ENCODE results near the gene NDUFA7. TPM values are rescaled to one million over a fixed set of nuclear protein-coding genes. Genes with fewer than 3 reads are reported as not detected.
A peak's percentile ranks its signal among the peaks of the same experiment; 100 is the strongest.

The NDUFA7 gene
- total and polyA plus RNA-seq, 2 of the 13 experiments (the other 11 are each of a cell fraction or from before 2014, with no cell fraction given): 64.5 to 71.5 TPM

DNA sequence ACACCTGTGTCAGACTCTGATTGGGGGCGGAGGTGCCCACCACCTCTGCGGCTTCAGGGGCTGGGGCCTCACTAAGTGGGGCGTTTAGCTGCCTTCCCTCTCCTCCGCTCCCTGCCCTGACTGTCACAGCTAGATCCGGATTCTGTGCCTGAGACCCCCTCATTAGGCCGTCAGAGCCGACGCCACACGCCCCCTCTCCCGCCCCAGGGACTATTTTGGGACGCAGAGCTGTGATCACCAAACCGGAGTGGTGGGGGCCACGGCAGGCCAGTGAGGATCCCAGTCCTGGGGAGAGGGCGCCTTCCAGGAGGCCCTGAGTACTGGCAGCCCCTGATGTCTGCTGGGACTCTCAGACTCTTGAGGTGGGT is 21.1 kb upstream of the NDUFA7 start:
- H4K20me1 ChIP-seq (ENCODE audit: insufficient read depth, low read length): no peaks in the 10 kb centered on the region
- peaks cover 55% of the 10 kb centered on the region for H3K4me1 ChIP-seq (ENCODE audit: insufficient read depth, low read length)
- POLR2A ChIA-PET: interaction anchor here (0.7 to 1.6 kb wide), 2 partner anchors 19 to 44 kb away, joined by 3 to 5 read pairs; no protein-coding TSS in a partner anchor
- no peak for FAIRE-seq
- no peaks in the 10 kb centered on the region for H3K9me3 ChIP-seq (ENCODE audit: low read length)
- no peaks in the 10 kb centered on the region for H3K79me2 ChIP-seq (ENCODE audit: insufficient read depth, low read length)
- TF ChIP-seq, protein P1, sequence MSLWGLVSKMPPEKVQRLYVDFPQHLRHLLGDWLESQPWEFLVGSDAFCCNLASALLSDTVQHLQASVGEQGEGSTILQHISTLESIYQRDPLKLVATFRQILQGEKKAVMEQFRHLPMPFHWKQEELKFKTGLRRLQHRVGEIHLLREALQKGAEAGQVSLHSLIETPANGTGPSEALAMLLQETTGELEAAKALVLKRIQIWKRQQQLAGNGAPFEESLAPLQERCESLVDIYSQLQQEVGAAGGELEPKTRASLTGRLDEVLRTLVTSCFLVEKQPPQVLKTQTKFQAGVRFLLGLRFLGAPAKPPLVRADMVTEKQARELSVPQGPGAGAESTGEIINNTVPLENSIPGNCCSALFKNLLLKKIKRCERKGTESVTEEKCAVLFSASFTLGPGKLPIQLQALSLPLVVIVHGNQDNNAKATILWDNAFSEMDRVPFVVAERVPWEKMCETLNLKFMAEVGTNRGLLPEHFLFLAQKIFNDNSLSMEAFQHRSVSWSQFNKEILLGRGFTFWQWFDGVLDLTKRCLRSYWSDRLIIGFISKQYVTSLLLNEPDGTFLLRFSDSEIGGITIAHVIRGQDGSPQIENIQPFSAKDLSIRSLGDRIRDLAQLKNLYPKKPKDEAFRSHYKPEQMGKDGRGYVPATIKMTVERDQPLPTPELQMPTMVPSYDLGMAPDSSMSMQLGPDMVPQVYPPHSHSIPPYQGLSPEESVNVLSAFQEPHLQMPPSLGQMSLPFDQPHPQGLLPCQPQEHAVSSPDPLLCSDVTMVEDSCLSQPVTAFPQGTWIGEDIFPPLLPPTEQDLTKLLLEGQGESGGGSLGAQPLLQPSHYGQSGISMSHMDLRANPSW (CRISPR knock-in tag; IDR thresholded peaks at IDR 0.05; ENCODE audit: borderline replicate concordance): no peak
- TF ChIP-seq DR1 (CRISPR knock-in tag; IDR thresholded peaks at IDR 0.05): no peak
- TF ChIP-seq, protein P2, sequence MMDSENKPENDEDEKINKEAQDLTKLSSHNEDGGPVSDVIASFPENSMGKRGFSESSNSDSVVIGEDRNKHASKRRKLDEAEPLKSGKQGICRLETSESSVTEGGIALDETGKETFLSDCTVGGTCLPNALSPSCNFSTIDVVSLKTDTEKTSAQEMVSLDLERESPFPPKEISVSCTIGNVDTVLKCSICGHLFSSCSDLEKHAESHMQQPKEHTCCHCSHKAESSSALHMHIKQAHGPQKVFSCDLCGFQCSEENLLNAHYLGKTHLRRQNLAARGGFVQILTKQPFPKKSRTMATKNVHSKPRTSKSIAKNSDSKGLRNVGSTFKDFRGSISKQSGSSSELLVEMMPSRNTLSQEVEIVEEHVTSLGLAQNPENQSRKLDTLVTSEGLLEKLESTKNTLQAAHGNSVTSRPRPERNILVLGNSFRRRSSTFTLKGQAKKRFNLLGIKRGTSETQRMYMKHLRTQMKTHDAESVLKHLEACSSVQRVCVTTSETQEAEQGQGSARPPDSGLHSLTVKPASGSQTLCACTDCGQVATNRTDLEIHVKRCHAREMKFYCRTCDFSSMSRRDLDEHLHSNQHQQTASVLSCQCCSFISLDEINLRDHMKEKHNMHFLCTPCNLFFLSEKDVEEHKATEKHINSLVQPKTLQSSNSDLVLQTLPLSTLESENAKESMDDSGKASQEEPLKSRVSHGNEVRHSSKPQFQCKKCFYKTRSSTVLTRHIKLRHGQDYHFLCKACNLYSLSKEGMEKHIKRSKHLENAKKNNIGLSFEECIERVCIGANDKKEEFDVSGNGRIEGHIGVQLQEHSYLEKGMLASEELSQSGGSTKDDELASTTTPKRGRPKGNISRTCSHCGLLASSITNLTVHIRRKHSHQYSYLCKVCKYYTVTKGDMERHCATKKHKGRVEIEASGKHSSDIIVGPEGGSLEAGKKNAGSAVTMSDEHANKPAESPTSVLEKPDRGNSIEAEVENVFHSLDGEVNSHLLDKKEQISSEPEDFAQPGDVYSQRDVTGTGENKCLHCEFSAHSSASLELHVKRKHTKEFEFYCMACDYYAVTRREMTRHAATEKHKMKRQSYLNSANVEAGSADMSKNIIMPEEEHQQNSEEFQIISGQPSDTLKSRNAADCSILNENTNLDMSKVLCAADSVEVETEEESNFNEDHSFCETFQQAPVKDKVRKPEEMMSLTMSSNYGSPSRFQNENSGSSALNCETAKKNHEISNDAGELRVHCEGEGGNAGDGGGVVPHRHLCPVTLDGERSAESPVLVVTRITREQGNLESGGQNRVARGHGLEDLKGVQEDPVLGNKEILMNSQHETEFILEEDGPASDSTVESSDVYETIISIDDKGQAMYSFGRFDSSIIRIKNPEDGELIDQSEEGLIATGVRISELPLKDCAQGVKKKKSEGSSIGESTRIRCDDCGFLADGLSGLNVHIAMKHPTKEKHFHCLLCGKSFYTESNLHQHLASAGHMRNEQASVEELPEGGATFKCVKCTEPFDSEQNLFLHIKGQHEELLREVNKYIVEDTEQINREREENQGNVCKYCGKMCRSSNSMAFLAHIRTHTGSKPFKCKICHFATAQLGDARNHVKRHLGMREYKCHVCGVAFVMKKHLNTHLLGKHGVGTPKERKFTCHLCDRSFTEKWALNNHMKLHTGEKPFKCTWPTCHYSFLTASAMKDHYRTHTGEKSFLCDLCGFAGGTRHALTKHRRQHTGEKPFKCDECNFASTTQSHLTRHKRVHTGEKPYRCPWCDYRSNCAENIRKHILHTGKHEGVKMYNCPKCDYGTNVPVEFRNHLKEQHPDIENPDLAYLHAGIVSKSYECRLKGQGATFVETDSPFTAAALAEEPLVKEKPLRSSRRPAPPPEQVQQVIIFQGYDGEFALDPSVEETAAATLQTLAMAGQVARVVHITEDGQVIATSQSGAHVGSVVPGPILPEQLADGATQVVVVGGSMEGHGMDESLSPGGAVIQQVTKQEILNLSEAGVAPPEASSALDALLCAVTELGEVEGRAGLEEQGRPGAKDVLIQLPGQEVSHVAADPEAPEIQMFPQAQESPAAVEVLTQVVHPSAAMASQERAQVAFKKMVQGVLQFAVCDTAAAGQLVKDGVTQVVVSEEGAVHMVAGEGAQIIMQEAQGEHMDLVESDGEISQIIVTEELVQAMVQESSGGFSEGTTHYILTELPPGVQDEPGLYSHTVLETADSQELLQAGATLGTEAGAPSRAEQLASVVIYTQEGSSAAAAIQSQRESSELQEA (CRISPR knock-in tag; IDR thresholded peaks at IDR 0.05; ENCODE audit: not compliant biosample characterization): peak; percentile 1
- TF ChIP-seq, protein P3, sequence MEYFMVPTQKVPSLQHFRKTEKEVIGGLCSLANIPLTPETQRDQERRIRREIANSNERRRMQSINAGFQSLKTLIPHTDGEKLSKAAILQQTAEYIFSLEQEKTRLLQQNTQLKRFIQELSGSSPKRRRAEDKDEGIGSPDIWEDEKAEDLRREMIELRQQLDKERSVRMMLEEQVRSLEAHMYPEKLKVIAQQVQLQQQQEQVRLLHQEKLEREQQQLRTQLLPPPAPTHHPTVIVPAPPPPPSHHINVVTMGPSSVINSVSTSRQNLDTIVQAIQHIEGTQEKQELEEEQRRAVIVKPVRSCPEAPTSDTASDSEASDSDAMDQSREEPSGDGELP (IDR thresholded peaks at IDR 0.05; ENCODE audit: borderline replicate concordance, low read depth): no peak
- in situ Hi-C loops (cut with HindIII; ENCODE audit: extremely low pct_ligation_motif_present, low pct_unique_long_range_greater_than_20kb): no loop called here
- no peak overlapping the region for H3K9ac ChIP-seq (ENCODE audit: insufficient read depth, low read depth, low read length)
- CTCF ChIA-PET (ENCODE audit: low intra/inter-chr PET ratio, low total read pairs): no interaction called here
- no TSS peak for BruUV-seq (replicated peaks)
- intact Hi-C loops (cut with micrococcal nuclease; ENCODE audit: unreplicated experiment): no loop called here
- no peaks in the 10 kb centered on the region for H3K36me3 ChIP-seq (replicated peaks in 1 of 2; ENCODE audit: control insufficient read depth in 1 of 2, insufficient read depth in 2 of 2, low read length in 2 of 2)
- 50% methylated on average over 2 of the region's 14 CpGs for WGBS (ENCODE audit: low lambda C conversion rate)
- no peak overlapping the region for H3K27ac ChIP-seq (ENCODE audit: extremely low read length, insufficient read depth, low read length)
- peaks cover 0 to 15% of the 10 kb centered on the region in 2 experiments; a peak in 3 of 5 replicates for H3K27me3 ChIP-seq (ENCODE audit: control insufficient read depth in 1 of 2, insufficient read depth in 2 of 2, low read length in 2 of 2)
- H3K4me2 ChIP-seq (ENCODE audit: low read depth, low read length): peak overlapping the region; percentile 40; the same call in 1 of the 2 replicates
- DNase-seq (ENCODE audit: low spot score): no peak
- no peak; the same call in 2 of the 3 replicates for ATAC-seq
- H2AFZ ChIP-seq (ENCODE audit: low read length): no peak overlapping the region
- H3K4me3 ChIP-seq (replicated peaks in 1 of 3; ENCODE audit: insufficient read depth in 1 of 3, low read depth in 2 of 3, low read length in 3 of 3): peak overlapping the region in 1 of 3 experiments; percentile 50; a peak in 2 of 6 replicates

All from HepG2 (cell line).